ENCODE data around the gene PHF5A. TPM values are rescaled to one million over a fixed set of nuclear protein-coding genes. Genes with fewer than 3 reads are reported as not detected.

Gene PHF5A
- total RNA-seq, 4 donors from 2014 or later, result 21.5 to 47.3 (median 41.5) TPM

DNA sequence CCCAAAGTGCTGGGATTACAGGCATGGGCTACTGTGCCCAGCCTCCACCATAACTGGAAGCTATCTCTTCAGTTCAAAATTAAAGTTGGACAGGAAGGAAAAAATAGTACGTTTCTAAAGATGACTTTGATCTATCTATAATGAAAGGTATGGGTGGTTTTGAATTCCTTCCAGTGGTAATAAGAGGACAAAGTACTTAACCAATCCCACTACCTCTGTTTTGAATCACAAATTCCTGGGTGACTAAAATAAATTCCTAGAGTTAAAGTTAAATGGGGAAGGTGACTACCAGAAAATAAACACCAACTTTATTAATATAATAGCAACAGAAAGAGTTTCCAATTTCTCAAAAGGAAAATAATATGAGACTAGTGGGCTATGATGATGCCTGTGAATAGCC is 9.1 kb downstream of the PHF5A start:
- 36 to 45% methylated on average over 1 of the region's 1 CpG for WGBS, 2 donors
- intact Hi-C loops (cut with DNase I), result no loop called here
- peaks cover 0 to 3% (median 0%) of the 10 kb centered on the region in 3 donors for H3K4me1 ChIP-seq
- peaks cover 0 to 69% (median 45%) of the 10 kb centered on the region in 3 donors for H3K36me3 ChIP-seq
- no peaks in the 10 kb centered on the region for H3K27me3 ChIP-seq
- H3K4me3 ChIP-seq, result no peak overlapping the region
- no peak overlapping the region for H3K27ac ChIP-seq
- no peaks in the 10 kb centered on the region for H3K9me3 ChIP-seq
- TF ChIP-seq CTCF (IDR thresholded peaks at IDR 0.05) (no peak), POLR2A (IDR thresholded peaks at IDR 0.05) (no peak)
- DNase-seq, result no peak

- Histone ChIP-seq H3K27ac (no peak overlapping the region), H3K27me3 (no peaks in the 10 kb centered on the region), H3K4me3 (no peak overlapping the region), H3K4me1 (peaks cover 0 to 2% (median 0%) of the 10 kb centered on the region in 3 donors), H3K9me3 (no peaks in the 10 kb centered on the region), H3K36me3 (peaks cover 0 to 60% (median 36%) of the 10 kb centered on the region in 3 donors)
- intact Hi-C loops (cut with DNase I), result no loop called here
- no peak for DNase-seq
- TF ChIP-seq CTCF (IDR thresholded peaks at IDR 0.05), result no peak
- TF ChIP-seq POLR2A (IDR thresholded peaks at IDR 0.05), result no peak
- WGBS, 2 donors, result 78 to 80% methylated on average over 7 of the region's 7 CpGs
Observed at GRCh38 chr22:41458161-41458728, 10.2 kb downstream of the PHF5A start.

DNA sequence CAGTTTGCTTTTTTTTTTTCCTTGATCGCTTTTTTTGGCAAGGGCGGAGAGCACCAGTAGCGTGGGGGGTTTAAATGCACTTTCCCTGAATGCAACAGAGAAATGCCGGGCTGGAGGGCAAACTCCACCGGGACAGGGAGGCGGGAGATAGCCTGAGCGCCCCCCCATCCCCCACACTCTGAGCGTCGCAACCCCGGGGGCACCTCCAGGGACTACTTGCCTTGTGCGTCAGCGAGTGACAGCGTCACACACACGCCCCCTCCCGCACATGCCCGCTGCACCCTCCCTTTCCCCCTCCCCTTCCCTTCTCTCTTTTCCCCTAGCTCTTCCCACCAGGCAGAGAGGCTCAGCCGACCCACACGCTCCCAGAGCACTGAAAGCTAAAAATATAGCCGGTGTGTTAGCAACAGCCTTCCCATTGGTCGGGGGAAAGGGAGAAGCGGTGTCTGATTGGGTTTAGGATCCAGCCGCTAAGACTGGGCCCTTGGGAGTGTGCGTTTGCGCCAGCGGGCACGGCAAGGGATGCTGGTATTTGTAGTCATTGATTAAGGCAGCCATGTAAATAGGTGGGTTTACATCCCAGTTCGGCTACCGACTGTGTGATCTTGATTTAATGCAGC is 20.2 kb downstream of the PHF5A start:
- peak; percentile 88 for DNase-seq
- Histone ChIP-seq H3K36me3 (peaks cover 0 to 6% (median 0%) of the 10 kb centered on the region in 3 donors), H3K27me3 (no peaks in the 10 kb centered on the region), H3K4me1 (peaks cover 9 to 19% (median 10%) of the 10 kb centered on the region in 3 donors), H3K27ac (peak overlapping the region; percentile 99 to 100 (median 100)), H3K9me3 (no peaks in the 10 kb centered on the region), H3K4me3 (peak overlapping the region; percentile 83 to 97 (median 96))
- intact Hi-C loops (cut with DNase I), result no loop called here
- WGBS, 2 donors, result 1 to 2% methylated on average over 13 to 26 of the region's 28 CpGs
- peak in 3 of 4 donors; percentile 50 to 96 (median 95) for TF ChIP-seq POLR2A (IDR thresholded peaks at IDR 0.05)
- peak in 1 of 6 experiments; percentile 10 for TF ChIP-seq CTCF (IDR thresholded peaks at IDR 0.05)

GRCh38 chr22:41447435-41448188 is 20.9 kb downstream of the PHF5A start:
- WGBS, 2 donors, result 0% methylated on average over 32 to 48 of the region's 63 CpGs

More at GRCh38 chr22:41447435-41448188, 20.9 kb downstream of the PHF5A start:
- peaks cover 16 to 26% (median 17%) of the 10 kb centered on the region in 3 donors for H3K4me1 ChIP-seq
- no peaks in the 10 kb centered on the region for H3K9me3 ChIP-seq
- peaks cover 0 to 12% (median 0%) of the 10 kb centered on the region in 3 donors for H3K36me3 ChIP-seq
- TF ChIP-seq POLR2A (IDR thresholded peaks at IDR 0.05) (peak in 1 of 4 donors; percentile 48), CTCF (IDR thresholded peaks at IDR 0.05) (no peak)
- no peak for DNase-seq
- H3K27me3 ChIP-seq, result no peaks in the 10 kb centered on the region
- H3K4me3 ChIP-seq, result peak overlapping the region; percentile 83 to 97 (median 96)
- peak overlapping the region; percentile 99 to 100 (median 100) for H3K27ac ChIP-seq
- intact Hi-C loops (cut with DNase I), result no loop called here
